Measurements from ENCODE around the gene E2F7.
"Not testable (repeated sequence)": the region's sequence is repeated elsewhere in the genome, so short reads cannot be mapped to it uniquely, and the experiment has no call there.

The E2F7 gene

GRCh38 chr12:77102123-77102522, 36.8 kb upstream of the E2F7 start:
- Histone ChIP-seq H3K9me3 (ENCODE audit: insufficient read depth, low read length, severe bottlenecking) (no peaks in the 10 kb centered on the region), H3K9ac (ENCODE audit: low read depth, low read length) (no peak overlapping the region), H3K36me3 (ENCODE audit: insufficient read depth, low read length) (no peaks in the 10 kb centered on the region), H3K4me2 (ENCODE audit: insufficient read depth, low read length) (no peak overlapping the region), H3K27ac (ENCODE audit: low read length) (no peak overlapping the region), H3K79me2 (ENCODE audit: insufficient read depth, low read length) (no peaks in the 10 kb centered on the region), H2AFZ (ENCODE audit: low read depth, low read length) (no peak overlapping the region), H3K27me3 (ENCODE audit: insufficient read depth, low read length, poor library complexity) (no peaks in the 10 kb centered on the region), H4K20me1 (ENCODE audit: insufficient read depth, low read length) (no peaks in the 10 kb centered on the region), H3K4me3 (ENCODE audit: low read depth in 1 of 2, low read length in 2 of 2) (no peak overlapping the region), H3K4me1 (ENCODE audit: insufficient read depth, low read length) (no peaks in the 10 kb centered on the region)
- TF ChIP-seq CTCF (IDR thresholded peaks at IDR 0.05; ENCODE audit: borderline replicate concordance, extremely low read depth, low read length, poor library complexity, severe bottlenecking): no peak
- TF ChIP-seq EZH2 (IDR thresholded peaks at IDR 0.05; ENCODE audit: borderline replicate concordance, low read depth, low read length, severe bottlenecking): no peak
- no peak for ATAC-seq (ENCODE audit: insufficient read depth, low read depth)
- DNase-seq: no peak

GRCh38 chr12:77099799-77100198, 34.4 kb upstream of the E2F7 start:
- Histone ChIP-seq H3K4me3 (ENCODE audit: low read depth in 1 of 2, low read length in 2 of 2) (no peak overlapping the region), H3K27ac (ENCODE audit: low read length) (no peak overlapping the region), H3K4me1 (ENCODE audit: insufficient read depth, low read length) (no peaks in the 10 kb centered on the region), H4K20me1 (ENCODE audit: insufficient read depth, low read length) (no peaks in the 10 kb centered on the region), H3K4me2 (ENCODE audit: insufficient read depth, low read length) (no peak overlapping the region), H3K9ac (ENCODE audit: low read depth, low read length) (no peak overlapping the region), H3K36me3 (ENCODE audit: insufficient read depth, low read length) (no peaks in the 10 kb centered on the region), H2AFZ (ENCODE audit: low read depth, low read length) (no peak overlapping the region), H3K9me3 (ENCODE audit: insufficient read depth, low read length, severe bottlenecking) (no peaks in the 10 kb centered on the region), H3K27me3 (ENCODE audit: insufficient read depth, low read length, poor library complexity) (no peaks in the 10 kb centered on the region), H3K79me2 (ENCODE audit: insufficient read depth, low read length) (no peaks in the 10 kb centered on the region)
- ATAC-seq (ENCODE audit: insufficient read depth, low read depth) (no peak), DNase-seq (no peak)
- TF ChIP-seq CTCF (IDR thresholded peaks at IDR 0.05; ENCODE audit: borderline replicate concordance, extremely low read depth, low read length, poor library complexity, severe bottlenecking): no peak
- no peak for TF ChIP-seq EZH2 (IDR thresholded peaks at IDR 0.05; ENCODE audit: borderline replicate concordance, low read depth, low read length, severe bottlenecking)

GRCh38 chr12:77097846-77098245, 32.5 kb upstream of the E2F7 start:
- H3K4me3 ChIP-seq (ENCODE audit: low read depth in 1 of 2, low read length in 2 of 2): no peak overlapping the region
- no peak for ATAC-seq (ENCODE audit: insufficient read depth, low read depth)
- no peak for DNase-seq
- H2AFZ ChIP-seq (ENCODE audit: low read depth, low read length): no peak overlapping the region
- H3K27me3 ChIP-seq (ENCODE audit: insufficient read depth, low read length, poor library complexity): no peaks in the 10 kb centered on the region
- no peaks in the 10 kb centered on the region for H3K36me3 ChIP-seq (ENCODE audit: insufficient read depth, low read length)
- no peak overlapping the region for H3K4me2 ChIP-seq (ENCODE audit: insufficient read depth, low read length)
- no peaks in the 10 kb centered on the region for H4K20me1 ChIP-seq (ENCODE audit: insufficient read depth, low read length)
- no peak overlapping the region for H3K9ac ChIP-seq (ENCODE audit: low read depth, low read length)
- H3K27ac ChIP-seq (ENCODE audit: low read length): no peak overlapping the region
- H3K4me1 ChIP-seq (ENCODE audit: insufficient read depth, low read length): no peaks in the 10 kb centered on the region
- H3K79me2 ChIP-seq (ENCODE audit: insufficient read depth, low read length): no peaks in the 10 kb centered on the region
- no peaks in the 10 kb centered on the region for H3K9me3 ChIP-seq (ENCODE audit: insufficient read depth, low read length, severe bottlenecking)
- TF ChIP-seq EZH2 (IDR thresholded peaks at IDR 0.05; ENCODE audit: borderline replicate concordance, low read depth, low read length, severe bottlenecking) (no peak), CTCF (IDR thresholded peaks at IDR 0.05; ENCODE audit: borderline replicate concordance, extremely low read depth, low read length, poor library complexity, severe bottlenecking) (no peak)

- H3K9ac ChIP-seq (ENCODE audit: low read depth, low read length); H2AFZ ChIP-seq (ENCODE audit: low read depth, low read length); H3K4me1 ChIP-seq (ENCODE audit: insufficient read depth, low read length); H4K20me1 ChIP-seq (ENCODE audit: insufficient read depth, low read length); H3K79me2 ChIP-seq (ENCODE audit: insufficient read depth, low read length); H3K4me3 ChIP-seq (ENCODE audit: low read depth in 1 of 2, low read length in 2 of 2); H3K36me3 ChIP-seq (ENCODE audit: insufficient read depth, low read length); H3K9me3 ChIP-seq (ENCODE audit: insufficient read depth, low read length, severe bottlenecking); ATAC-seq (ENCODE audit: insufficient read depth, low read depth); DNase-seq; H3K27me3 ChIP-seq (ENCODE audit: insufficient read depth, low read length, poor library complexity); H3K27ac ChIP-seq (ENCODE audit: low read length); H3K4me2 ChIP-seq (ENCODE audit: insufficient read depth, low read length): not testable (repeated sequence)
Observed at GRCh38 chr12:77092227-77092626, 26.9 kb upstream of the E2F7 start.
